GM18909 (cell line): ENCODE data around the gene EIF5AL1.
"Not testable (repeated sequence)": the region's sequence is repeated elsewhere in the genome, so short reads cannot be mapped to it uniquely, and the experiment has no call there.

Experiments used
- ATAC-seq: cut with Tn5 transposase; IDR thresholded peaks from one replicate; pipeline ENCODE4 v1.9.1; 2021; ENCODE audit warnings: mild to moderate bottlenecking; ENCODE audit not compliant: unreplicated experiment, poor library complexity

The EIF5AL1 gene

GRCh38 chr10:79487296-79488194 is 24.8 kb upstream of the EIF5AL1 start:
- ATAC-seq: peak; percentile 87

DNA sequence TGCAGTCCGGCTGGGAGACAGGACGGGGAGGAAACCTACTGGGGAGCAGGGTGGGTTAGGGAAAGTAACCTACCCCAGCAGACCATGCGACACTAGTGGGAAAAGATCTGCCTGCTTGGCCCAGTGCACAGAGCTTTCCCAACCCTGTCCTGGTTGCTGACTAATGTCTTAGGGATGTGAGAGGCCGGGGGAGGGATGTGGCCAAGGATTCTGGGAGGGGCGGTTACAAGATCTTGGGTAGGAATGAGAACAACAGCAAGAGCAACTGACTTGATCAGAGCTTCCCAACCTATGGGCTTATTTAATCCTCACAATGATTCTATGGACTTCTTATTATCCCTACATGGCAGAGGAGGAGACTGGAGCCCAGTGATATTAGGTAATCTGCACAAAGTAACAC is 24.0 kb upstream of the EIF5AL1 start:
- ATAC-seq: no peak

DNA sequence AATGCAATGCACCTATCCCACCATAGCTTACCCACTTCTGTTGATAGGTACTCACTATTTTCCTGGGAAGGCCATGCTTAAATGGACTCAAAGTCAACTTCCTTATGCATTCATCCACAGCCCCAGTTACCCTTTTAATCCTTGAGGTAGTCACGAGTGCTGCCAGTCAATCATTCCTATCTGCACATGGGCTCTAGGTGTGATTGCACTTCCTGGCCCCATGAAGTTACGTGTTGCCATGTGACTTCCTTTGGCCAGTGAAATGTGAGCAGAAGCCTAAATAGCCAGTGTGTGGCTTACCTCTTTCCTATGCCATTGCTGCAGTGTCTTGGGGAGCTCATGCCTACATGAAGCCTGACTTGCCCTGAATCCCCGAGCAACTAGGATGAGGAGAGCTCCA is 23.5 kb upstream of the EIF5AL1 start:
- no peak for ATAC-seq

DNA sequence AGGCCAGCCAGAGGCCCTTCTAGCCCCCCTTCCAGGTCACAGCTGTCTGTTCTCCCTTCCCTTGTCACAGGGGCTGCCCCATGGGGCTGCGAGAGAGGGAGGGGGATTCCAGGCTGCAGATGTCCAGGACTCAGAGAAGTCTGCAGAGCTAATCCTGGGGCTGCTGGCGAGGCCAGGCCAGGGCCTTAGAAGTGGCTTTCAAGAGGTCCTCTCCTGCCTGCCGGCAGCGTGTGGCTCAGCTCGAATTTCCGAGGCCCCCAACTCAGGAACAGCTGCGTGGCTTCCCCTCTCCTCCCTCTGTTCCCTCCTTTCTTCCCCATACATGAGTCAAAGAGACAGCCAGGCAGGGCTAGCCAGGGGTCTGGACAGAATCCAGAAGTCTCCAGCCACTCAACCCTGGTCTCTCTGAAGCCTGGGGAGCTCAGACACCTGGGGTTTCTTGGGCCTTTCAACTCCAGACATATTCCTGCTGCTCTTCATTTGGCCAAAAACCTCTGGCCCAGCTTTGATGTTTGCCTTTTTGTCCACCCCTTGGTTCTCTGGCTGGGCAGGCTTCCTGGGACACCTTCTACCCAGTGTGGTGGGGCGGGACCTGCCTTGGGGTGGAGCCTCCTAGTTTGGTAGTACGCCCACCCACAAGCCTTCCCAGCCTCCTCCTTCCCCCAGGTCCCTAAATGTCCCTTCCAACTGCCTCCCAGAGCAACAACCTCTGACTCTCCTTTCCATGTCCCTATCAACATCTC is 21.8 kb upstream of the EIF5AL1 start:
- no peak for ATAC-seq

DNA sequence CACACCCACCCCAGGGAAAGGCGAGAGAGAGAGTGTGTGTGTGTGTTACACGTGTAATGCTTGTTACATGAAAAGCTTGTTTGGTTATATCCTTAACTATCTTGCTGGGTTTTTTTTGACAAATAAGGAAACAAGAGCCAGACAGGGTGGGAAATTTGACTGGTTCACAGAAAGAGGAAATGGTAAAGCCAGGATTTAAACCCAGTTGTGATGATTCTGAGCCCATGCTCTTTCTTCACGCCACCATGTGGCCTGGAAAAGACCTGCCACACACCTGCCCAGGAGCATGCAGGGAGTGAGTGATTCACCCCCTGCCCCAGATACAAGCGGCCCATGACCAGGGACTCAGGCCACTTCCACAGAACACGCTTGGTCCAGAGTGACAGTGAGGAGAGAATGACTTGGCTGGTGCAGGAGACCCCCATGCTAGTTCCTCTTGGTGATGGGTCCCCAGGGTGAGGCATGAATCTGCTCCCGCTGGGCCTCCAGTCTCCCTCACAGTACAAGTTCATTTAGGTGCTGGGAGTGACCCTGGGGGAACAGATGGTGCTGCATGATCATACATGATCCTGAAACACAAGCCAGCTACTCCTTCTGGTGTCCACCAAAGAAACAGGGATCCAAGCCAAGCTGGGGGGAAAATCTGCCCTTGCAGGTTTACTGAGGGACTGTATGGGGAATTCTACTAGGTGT is 21.0 kb upstream of the EIF5AL1 start:
- ATAC-seq: no peak

GRCh38 chr10:79492256-79492655 is 20.1 kb upstream of the EIF5AL1 start:
- no peak for ATAC-seq

DNA sequence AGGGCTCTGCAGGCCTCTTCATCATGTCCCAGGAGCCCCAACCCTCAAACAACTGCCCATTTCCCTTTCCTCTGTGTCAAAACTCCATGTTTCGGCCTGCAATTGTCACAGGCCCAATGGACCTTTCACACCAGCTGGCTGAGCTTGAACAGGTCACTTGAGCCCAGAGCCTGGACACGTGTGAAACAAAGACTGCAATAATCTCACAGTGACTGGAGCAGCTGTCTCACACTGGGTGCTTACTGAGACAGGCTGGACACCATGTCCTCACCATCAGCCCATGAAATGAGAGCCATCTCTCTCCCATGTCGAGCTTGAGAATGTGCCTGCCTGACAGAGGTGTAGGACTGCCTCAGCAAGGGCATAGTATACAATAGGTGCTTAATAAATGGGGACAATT is 19.5 kb upstream of the EIF5AL1 start:
- ATAC-seq: no peak

DNA sequence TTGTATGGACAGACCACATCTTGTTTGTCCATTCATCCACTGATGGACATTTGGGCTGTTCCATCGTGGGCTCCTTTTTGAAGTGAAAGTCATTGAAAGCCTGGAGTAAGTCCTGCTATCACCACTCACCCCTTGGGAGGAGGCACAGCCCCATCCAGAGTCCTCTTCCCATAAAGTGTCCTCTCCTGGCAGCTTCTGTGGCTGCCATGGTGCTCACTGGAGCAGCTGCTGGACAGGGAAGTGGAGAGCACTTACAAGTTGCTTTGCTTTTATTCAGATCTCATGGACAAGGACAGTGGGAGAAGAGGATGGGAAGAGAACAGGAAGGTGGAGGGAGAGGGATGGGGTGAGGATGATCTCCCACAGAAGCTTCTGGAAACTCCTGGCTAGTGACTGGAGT is 18.5 kb upstream of the EIF5AL1 start:
- ATAC-seq: no peak

DNA sequence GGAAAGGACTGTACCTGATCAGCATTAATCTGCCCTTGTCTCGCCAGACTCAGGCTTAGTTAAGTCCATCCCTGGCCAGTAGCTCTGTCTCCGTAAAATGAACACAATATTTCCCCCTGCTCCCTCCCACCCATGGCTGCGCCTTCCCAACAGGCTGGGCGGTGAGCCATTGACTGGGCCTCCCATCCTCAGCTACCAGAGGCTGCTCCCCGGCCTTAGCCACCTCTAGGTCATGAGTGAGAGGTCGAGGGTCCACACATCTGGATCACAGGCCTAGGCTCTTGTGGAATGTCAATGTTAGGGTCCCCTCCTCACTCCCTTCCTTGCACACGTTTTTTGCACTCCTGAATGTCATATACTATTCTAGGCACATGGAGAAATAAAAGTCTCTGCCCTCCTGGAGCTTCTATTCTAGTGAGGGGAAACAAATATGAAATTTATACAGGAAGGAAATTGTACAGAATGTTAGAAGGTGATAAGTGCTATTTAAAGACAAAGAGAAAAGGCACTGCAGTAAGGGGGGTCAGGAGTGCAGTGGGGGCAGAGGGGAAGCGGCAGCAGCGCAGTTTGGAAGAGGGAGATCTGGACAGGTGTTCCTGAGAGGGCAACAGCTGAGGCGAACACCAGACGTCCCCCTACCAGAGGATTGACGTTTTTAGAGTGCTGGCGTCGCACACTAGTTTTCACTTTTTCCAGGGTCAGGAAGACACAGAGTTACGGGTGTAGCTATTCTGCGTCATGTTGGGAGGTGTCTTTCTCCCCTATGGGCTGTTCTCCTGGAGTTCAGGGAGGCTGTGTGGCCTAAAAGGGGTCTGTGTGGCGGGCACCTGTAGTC is 17.2 kb upstream of the EIF5AL1 start:
- no peak for ATAC-seq

GRCh38 chr10:79495791-79496190 is 16.5 kb upstream of the EIF5AL1 start:
- ATAC-seq: no peak

GRCh38 chr10:79496896-79497295 is 15.4 kb upstream of the EIF5AL1 start:
- ATAC-seq: no peak

- ATAC-seq: no peak
These were observed 14.0 kb upstream of the EIF5AL1 start for GRCh38 chr10:79498291-79498829.

- no peak for ATAC-seq
These were observed 9.6 kb upstream of the EIF5AL1 start for GRCh38 chr10:79502561-79503309.

DNA sequence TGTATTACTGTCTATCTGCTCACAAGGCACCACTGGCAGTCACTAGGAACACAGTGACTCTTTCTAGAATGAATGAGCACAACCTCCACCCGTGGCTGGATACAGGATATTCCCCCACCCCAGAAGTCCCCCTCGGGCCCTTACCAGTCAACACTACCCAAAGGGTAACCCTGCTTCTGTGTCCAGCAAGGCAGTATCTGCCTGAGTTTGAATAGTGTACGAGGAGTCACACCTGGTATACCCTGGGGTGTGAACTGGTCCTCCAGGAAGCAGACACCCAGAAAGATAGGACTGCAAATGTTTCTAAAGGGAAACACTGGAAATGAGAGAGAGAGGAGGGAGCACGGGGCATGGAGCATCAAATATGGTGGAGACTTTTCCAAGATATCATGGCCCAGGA is 8.5 kb upstream of the EIF5AL1 start:
- not testable (repeated sequence) for ATAC-seq

- ATAC-seq: not testable (repeated sequence)
These were observed 7.8 kb upstream of the EIF5AL1 start for GRCh38 chr10:79504483-79504882.

DNA sequence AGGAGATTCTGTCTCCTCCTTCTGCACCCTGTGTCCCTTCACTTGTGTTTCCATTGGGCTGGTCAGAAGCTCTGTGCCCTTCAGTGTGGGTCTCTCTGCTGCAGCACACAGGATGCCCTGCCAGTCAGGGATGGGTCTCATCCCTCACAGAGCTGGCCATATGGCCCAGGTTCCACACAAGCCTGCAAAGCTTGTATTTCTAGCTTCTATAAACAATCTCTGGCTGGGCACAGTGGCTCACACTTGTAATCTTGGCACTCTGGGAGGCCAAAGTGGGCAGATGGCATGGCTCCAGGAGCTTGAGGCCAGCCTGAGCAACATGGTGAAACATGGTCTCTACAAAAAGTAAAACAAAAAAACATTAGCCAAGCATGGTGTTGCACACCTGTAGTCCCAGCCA is 7.0 kb upstream of the EIF5AL1 start:
- ATAC-seq: not testable (repeated sequence)

DNA sequence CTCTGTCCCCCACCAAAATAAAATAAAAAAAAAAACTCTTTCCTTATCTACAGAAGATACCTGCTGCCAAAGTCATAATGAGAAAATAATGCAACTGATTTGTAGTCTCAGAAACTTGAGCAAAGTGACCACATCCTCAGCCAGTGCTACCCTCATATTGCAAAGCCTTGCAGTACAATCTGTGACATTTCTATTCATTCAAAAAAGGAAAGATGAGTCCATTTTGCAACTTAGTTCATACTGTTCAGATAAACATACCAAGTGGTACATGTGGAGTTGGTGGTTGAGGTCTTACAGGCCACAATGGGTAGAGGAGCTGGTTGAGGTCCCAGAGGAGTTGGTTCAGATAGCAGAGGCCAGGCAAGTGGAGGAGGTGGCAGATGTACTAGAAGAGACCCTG is 6.5 kb upstream of the EIF5AL1 start:
- no peak for ATAC-seq

- ATAC-seq: no peak
These were observed 4.7 kb upstream of the EIF5AL1 start for GRCh38 chr10:79507440-79508167.
